Nephron (organoid): ENCODE data around the gene WASF2.
"Not testable (repeated sequence)": the region's sequence is repeated elsewhere in the genome, so short reads cannot be mapped to it uniquely, and the experiment has no call there.

Source experiments
- H3K27ac Mint-ChIP-seq, 3 experiments: 2 replicates each; pipeline ENCODE4 v1.8.0; 2020; ENCODE audit warnings: mixed read lengths in 3 of 3, mild to moderate bottlenecking in 2 of 3, moderate library complexity in 1 of 3
- H3K27me3 Mint-ChIP-seq: 2 replicates; pipeline ENCODE4 v1.8.0; 2021; ENCODE audit warnings: low read depth, mild to moderate bottlenecking, moderate library complexity, mixed read lengths
- H3K36me3 Mint-ChIP-seq: 2 replicates; pipeline ENCODE4 v1.8.0; 2020; ENCODE audit warnings: low read depth, mixed read lengths
- H3K4me1 Mint-ChIP-seq: 2 replicates; pipeline ENCODE4 v1.8.0; 2020; ENCODE audit warnings: mixed read lengths
- H3K4me3 Mint-ChIP-seq, 3 experiments: 2 replicates each; pipeline ENCODE4 v1.8.0; 2020; ENCODE audit warnings: mild to moderate bottlenecking in 3 of 3, mixed read lengths in 3 of 3, moderate library complexity in 2 of 3
- H3K9me3 Mint-ChIP-seq: 2 replicates; pipeline ENCODE4 v1.8.0; 2020; ENCODE audit warnings: mixed read lengths
- CTCF ChIP-seq, 3 experiments: fragments of 200-600 bp; sonication (generic); IDR thresholded peaks; one replicate each; pipeline ENCODE4 v1.5.0; 2021; ENCODE audit warnings: antibody characterized with exemption in 3 of 3; ENCODE audit not compliant: unreplicated experiment in 3 of 3

Gene WASF2

GRCh38 chr1:27475720-27476119, 14.2 kb downstream of the WASF2 start:
- H3K9me3 Mint-ChIP-seq = no peaks in the 10 kb centered on the region
- peaks cover 42% of the 10 kb centered on the region for H3K4me1 Mint-ChIP-seq
- TF ChIP-seq CTCF (IDR thresholded peaks at IDR 0.05; ENCODE audit: unreplicated experiment in 3 of 3) = no peak
- no peaks in the 10 kb centered on the region for H3K27me3 Mint-ChIP-seq
- no peak overlapping the region for H3K4me3 Mint-ChIP-seq
- peaks cover 30% of the 10 kb centered on the region for H3K36me3 Mint-ChIP-seq
- peak overlapping the region in 1 of 3 experiments; percentile 47 for H3K27ac Mint-ChIP-seq

- TF ChIP-seq CTCF (IDR thresholded peaks at IDR 0.05; ENCODE audit: unreplicated experiment in 3 of 3) = no peak
- Mint-ChIP-seq H3K4me1 (peaks cover 55% of the 10 kb centered on the region), H3K27me3 (no peaks in the 10 kb centered on the region), H3K27ac (peak overlapping the region; percentile 70 to 86 (median 76)), H3K4me3 (peak overlapping the region in 1 of 3 experiments; percentile 8), H3K36me3 (peaks cover 42% of the 10 kb centered on the region), H3K9me3 (no peaks in the 10 kb centered on the region)
Observed at GRCh38 chr1:27473755-27474154, 16.2 kb downstream of the WASF2 start.

- Mint-ChIP-seq H3K4me1 (peaks cover 54% of the 10 kb centered on the region), H3K36me3 (peaks cover 45% of the 10 kb centered on the region)
- H3K4me3 Mint-ChIP-seq, H3K27ac Mint-ChIP-seq, H3K27me3 Mint-ChIP-seq, H3K9me3 Mint-ChIP-seq: not testable (repeated sequence)
Observed at GRCh38 chr1:27472098-27472497, 17.9 kb downstream of the WASF2 start.

GRCh38 chr1:27471477-27471876, 18.5 kb downstream of the WASF2 start:
- no peak for TF ChIP-seq CTCF (IDR thresholded peaks at IDR 0.05; ENCODE audit: unreplicated experiment in 3 of 3)
- Mint-ChIP-seq H3K4me3 (no peak overlapping the region), H3K27me3 (no peaks in the 10 kb centered on the region), H3K36me3 (peaks cover 39% of the 10 kb centered on the region), H3K27ac (peak overlapping the region in 1 of 3 experiments; percentile 3), H3K4me1 (peaks cover 48% of the 10 kb centered on the region), H3K9me3 (no peaks in the 10 kb centered on the region)

GRCh38 chr1:27469334-27469733, 20.6 kb downstream of the WASF2 start:
- H3K4me3 Mint-ChIP-seq = no peak overlapping the region
- H3K36me3 Mint-ChIP-seq = peaks cover 52% of the 10 kb centered on the region
- no peaks in the 10 kb centered on the region for H3K9me3 Mint-ChIP-seq
- TF ChIP-seq CTCF (IDR thresholded peaks at IDR 0.05; ENCODE audit: unreplicated experiment in 3 of 3) = no peak
- no peaks in the 10 kb centered on the region for H3K27me3 Mint-ChIP-seq
- H3K27ac Mint-ChIP-seq = peak overlapping the region in 2 of 3 experiments; percentile 21 to 56
- H3K4me1 Mint-ChIP-seq = peaks cover 46% of the 10 kb centered on the region

GRCh38 chr1:27468378-27468777, 21.6 kb downstream of the WASF2 start:
- not testable (repeated sequence) for H3K27me3 Mint-ChIP-seq, H3K4me3 Mint-ChIP-seq, H3K9me3 Mint-ChIP-seq, H3K27ac Mint-ChIP-seq
- peaks cover 36% of the 10 kb centered on the region for H3K4me1 Mint-ChIP-seq
- peaks cover 52% of the 10 kb centered on the region for H3K36me3 Mint-ChIP-seq

GRCh38 chr1:27464926-27465647, 24.9 kb downstream of the WASF2 start:
- Mint-ChIP-seq H3K27me3 (no peaks in the 10 kb centered on the region), H3K9me3 (no peaks in the 10 kb centered on the region), H3K36me3 (peaks cover 38% of the 10 kb centered on the region), H3K4me3 (no peak overlapping the region), H3K4me1 (peaks cover 31% of the 10 kb centered on the region), H3K27ac (peak overlapping the region; percentile 4 to 27 (median 6))
- TF ChIP-seq CTCF (IDR thresholded peaks at IDR 0.05; ENCODE audit: unreplicated experiment in 3 of 3) = no peak

- not testable (repeated sequence) for H3K27me3 Mint-ChIP-seq, H3K9me3 Mint-ChIP-seq, H3K27ac Mint-ChIP-seq, H3K4me3 Mint-ChIP-seq
- H3K36me3 Mint-ChIP-seq = peaks cover 26% of the 10 kb centered on the region
- H3K4me1 Mint-ChIP-seq = peaks cover 25% of the 10 kb centered on the region
Observed at GRCh38 chr1:27463916-27464315, 26.1 kb downstream of the WASF2 start.

GRCh38 chr1:27458521-27458920, 31.4 kb downstream of the WASF2 start:
- H3K36me3 Mint-ChIP-seq, H3K4me3 Mint-ChIP-seq, H3K9me3 Mint-ChIP-seq, H3K27ac Mint-ChIP-seq, H3K27me3 Mint-ChIP-seq: not testable (repeated sequence)
- H3K4me1 Mint-ChIP-seq = peaks cover 22% of the 10 kb centered on the region
